ENCODE results near the gene CAV3.
"Not testable (repeated sequence)": the region's sequence is repeated elsewhere in the genome, so short reads cannot be mapped to it uniquely, and the experiment has no call there.

Gene CAV3

DNA sequence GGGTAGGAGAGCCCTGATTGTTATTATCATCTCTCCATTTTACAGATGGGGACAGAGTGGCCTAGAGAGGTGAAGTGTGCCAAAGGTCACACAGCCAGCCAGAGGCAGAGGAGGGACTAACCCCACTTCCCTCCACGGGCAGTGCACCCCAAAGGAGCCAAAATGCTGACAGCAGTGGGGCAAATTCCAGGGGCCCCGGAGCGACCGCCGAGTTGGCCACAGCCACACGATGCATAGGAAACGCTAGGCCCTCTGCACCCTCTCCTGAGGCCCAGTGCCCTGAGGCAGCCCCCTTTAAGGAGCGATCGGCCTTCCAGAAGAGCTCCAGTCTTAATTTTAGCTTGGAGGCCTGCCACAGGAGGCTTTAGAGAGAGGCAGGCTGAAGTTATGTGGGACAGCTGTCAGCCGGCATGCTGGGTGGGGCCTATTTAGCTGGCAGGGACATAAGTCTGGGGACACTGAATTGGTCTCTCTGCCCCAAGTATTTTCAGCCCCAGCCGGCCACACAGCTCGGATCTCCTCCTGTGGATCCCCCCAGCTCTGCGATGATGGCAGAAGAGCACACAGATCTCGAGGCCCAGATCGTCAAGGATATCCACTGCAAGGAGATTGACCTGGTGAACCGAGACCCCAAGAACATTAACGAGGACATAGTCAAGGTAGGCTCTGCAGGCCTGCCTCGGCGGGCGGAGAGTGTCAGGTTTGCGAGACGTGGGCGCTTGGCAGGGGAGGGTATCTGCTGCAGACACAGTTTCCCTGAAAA lies at the start of gene CAV3:
Gene CAV3 (plus strand): TSS at position 471 of the 763 bp plus-strand sequence. CDS start 75 bp downstream, at position 546.
- no peak for DNase-seq (ENCODE audit: low spot score)

DNA sequence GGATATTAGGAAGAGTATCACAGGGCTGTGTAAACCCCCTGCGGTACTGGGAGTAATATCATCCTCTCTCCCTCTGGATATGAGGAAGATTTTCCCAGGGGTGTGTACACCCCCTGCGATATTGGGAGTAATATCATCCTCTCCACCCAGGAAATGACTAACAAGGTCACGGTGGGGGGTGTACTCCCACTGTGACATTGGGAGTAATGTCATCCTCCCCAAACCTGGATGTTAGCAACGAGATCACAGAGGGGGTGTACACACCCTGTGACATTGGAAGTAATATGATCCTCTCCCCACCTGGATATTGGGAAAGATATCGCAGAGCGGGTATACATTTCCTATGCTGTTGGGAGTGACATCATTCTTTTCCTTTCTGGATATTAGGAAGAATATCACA lies 48.6 kb upstream of the CAV3 start:
- DNase-seq (ENCODE audit: low spot score) = not testable (repeated sequence)

DNA sequence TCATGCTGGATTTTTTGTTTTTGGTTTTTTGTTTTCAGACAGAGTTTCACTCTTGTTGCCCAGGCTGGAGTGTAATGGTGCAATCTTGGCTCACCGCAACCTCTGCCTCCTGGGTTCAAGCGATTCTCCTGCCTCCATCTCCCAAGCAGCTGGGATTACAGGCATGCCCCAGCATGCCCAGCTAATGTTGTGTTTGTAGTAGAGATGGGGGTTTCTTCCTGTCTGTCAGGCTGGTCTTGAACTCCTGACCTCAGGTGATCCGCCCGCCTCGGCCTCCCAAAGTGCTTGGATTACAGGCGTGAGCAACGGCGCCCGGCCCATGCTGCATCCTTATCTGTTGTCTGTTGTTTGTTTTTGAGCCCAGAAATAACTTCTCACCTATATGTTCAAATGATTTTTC lies 42.3 kb upstream of the CAV3 start:
- not testable (repeated sequence) for DNase-seq (ENCODE audit: low spot score)

DNA sequence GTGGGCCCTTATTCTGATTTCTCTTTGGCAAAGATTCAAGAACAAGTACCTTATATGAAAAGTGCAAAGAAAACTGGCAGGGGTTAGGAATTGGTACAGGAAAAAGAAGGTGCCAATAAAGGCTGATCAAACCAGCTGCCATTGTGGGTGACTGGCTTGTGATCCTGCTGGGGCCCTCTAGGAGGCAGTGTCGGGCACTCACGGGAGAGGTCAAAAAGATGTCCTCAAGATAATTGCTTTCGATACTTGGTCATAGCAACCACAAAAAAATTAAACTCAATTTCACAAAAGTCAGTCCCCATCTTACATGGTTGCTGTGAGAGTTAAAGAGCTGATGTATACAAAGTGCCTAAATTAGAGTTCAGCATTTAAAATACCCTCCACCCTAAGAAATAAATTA lies 31.0 kb upstream of the CAV3 start:
- DNase-seq (ENCODE audit: low spot score) = no peak

DNA sequence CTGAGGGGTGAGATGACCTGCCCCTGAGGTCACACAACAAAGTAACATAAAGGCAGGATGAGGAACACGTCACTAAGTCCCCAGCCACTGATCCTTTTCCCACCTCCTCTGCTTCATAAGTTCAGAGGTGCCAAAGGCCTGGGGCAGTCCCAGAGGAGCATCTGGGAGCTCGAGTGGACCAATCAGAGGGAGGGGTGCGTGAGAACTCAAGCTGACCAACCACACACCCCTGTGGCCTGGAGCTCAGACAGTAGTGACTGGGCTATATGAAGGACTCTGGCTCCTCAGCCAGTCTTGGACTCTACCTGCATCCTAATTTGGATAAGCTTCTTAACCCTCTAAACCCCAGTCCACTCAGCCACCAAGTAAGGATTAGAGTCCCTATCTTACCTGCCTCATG lies 28.0 kb upstream of the CAV3 start:
- DNase-seq (ENCODE audit: low spot score) = no peak

DNA sequence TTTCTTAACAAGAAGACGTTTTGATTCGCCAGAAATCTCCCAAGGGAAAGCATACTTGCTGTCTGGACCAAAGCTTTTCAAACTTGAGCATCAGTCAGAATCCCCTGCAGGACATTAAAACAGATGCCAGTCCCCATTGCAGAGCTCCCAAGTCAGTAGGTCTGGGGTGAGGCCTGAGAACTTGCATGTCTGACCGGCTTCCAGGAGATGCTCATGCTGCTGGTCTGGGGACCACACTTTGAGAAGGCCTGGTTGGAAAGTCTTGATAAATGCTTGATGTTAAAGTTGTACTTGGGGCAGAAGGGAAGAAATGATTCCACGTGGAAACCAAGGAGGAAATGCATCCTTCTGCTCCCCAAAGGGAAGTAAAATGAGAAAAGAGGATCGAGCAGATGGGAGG lies 24.3 kb upstream of the CAV3 start:
- no peak for DNase-seq (ENCODE audit: low spot score)

DNA sequence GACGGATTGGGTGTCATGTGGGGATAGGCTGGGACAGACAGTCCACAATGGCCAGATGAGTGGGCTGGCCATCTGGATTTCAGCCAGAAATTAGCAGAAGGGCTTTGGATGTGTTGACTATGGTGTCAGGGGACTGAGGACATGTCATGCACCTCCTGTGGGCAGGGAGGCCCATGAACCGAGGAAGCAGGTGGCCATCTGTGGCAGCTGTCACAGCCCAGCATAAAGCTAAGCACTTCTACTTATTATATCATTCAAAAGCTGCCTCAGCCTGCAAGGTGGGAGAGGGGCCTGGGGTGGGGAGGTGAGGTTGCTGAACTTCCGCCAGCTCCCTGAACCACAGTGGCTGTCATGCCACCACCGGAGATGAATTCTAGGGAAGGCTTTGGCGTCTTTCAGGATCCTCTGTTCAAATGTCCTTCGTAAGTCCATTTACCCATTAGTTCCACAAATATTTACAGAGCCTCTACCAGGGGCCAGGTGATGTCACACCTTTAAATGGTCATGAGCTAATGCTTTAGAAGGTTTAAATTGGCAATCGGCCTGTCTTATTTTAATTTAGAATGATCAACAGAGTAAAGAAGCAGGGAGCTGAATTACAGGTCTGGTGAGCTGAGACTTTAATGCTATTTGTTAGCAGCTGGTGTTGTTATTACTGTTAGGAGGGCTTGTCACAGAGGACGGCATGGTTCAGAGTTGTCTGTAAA lies 23.6 kb upstream of the CAV3 start:
- no peak for DNase-seq (ENCODE audit: low spot score)

DNA sequence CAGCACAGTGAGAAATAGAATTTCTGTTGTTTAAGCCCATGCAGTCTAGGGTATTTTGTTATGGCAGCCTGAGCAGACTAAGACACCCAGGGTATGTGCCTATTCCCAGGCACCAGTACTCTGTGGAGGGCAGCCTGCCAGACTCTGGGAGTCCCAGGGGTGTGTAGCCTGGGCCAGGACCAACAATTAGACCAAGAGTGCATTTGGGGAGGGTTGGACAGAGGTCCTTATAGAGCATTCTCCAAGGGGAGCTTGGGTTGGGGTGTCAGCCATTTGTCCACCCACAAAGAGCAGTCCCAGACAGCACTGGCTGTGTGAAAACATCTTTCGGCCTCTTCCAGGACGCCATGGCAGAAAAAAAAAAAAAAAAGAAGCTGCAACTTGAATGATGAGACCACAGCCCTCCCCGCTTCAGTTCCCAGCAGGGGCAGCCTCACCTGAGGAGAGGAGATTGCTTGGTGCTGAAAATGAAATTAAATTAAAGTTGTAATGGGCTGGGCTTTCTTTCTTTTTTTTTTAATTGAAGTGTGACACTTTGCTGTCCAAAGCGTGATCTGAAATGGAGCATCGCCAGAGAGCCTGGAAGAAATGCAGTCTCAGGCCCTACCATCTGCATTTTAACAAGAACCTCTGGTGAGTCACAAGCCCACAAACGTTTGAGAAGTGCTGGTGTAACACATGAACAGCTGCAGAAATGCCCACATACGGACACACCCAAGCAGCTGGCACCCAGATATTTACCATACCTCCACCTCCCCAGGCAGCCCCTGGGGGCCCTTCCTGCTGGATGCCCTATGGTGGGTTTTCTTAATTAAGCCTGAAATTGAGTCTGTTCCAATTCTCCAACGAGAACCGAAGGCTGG lies 21.3 kb upstream of the CAV3 start:
- no peak for DNase-seq (ENCODE audit: low spot score)

DNA sequence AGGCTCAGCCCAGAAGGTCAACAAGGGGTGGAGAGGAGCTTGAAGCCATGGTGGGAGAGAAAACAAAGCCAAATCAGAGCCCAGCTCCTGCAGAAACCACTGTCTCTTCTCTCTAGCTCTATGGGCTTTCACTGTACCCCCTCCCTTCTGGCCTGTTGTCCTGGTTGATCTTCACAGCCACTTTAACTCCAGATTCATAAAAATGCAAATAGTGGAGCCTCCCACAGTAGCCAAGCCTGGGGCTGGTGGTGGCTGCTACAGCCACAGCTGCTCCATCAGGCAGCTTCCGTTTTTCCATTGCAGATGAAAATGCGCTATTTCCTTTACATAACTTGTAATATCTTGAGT lies 20.7 kb upstream of the CAV3 start:
- DNase-seq (ENCODE audit: low spot score) = no peak

DNA sequence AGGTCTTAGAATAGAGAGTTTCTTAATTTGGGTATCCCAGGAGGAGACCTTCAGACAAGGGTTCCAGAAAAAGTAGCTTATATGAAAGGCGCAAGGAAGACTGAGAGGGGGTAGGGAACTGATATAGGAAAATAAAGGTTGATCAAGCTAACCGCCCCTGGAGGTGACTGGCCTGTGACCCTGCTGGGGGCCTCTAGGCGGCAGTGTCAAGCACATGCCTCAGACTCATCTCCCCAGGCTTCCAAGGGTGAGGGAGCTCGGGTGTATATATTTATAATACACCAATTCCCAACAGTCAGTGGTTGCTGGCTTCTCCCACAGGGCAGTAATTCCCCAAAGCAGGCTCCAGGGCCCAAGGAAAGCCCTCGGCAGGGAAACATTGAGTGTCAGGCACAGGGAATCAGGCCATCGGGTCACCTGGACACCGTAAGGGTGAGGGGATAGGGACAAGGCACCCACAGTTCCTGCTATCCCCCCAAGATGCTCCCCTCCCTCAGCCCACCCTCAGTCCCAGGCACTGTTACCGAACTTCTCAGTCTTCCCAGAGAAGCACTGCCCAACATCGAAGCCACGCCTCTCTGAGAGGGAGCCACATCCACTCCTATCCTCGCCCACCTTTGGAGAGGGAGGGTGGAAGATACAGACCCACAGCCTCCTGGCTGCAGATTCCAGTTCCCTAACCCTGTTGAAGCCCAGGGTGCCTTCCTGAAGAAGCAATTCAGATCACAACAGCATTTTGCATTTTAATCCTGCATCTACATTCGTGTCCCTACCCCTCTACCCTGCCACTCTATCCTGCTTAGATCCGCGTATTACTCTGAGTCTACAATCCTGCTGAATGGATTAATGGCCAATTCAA lies 19.5 kb upstream of the CAV3 start:
- no peak for DNase-seq (ENCODE audit: low spot score)

DNA sequence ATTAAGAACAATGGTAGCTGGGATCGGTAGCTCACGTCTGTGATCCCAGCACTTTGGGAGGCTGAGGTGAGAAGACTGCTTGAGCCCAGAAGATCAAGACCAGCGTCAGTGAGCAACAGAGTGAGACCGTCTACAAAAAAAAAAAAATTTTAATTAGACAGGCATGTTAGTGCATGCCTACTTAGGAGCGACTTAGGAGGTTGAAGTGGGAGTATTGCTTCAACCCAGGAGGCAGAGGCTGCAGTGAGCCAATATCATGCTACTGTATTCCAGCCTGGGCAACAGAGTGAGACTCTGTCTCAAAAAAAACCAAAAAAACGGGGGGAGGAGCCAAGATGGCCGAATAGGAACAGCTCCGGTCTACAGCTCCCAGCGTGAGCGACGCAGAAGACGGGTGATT lies 17.8 kb upstream of the CAV3 start:
- not testable (repeated sequence) for DNase-seq (ENCODE audit: low spot score)

DNA sequence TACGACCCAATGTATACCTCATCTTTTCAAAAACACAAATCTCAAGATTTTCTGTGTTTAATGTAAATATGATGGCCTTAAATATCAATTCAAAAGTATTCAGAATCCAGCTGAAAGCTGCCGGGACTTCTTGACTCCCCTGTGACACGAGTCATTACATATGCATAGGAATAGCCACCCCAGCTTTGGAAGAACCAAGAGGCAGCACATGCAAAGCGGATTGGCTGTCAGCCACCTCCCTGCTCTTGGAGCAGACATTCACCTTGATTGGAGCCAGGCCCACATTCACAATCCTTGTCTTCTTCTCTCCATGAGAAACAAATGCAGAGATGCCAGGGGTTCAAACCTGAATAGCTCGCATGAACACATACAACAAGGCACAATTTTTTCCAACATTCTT lies 10.8 kb upstream of the CAV3 start:
- DNase-seq (ENCODE audit: low spot score) = no peak

DNA sequence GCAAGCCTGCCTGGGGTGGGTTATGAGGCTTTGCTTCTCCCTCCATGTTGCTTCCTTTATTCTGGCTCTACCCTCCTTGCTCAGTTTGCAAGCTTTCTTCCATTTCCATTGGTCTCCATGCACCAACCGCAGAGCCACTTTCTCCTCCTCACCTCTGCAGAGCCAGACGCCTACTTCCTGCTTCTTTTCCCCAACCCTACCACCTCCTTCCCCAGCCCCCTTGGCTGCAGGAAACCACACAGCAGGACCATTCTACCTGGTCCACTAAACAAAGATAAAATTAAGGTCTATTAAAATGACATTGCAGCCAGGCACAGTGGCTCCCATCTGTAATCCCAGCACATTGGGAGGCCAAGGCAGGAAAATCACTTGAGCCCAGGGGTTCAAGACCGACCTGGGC lies 10.0 kb upstream of the CAV3 start:
- no peak for DNase-seq (ENCODE audit: low spot score)

DNA sequence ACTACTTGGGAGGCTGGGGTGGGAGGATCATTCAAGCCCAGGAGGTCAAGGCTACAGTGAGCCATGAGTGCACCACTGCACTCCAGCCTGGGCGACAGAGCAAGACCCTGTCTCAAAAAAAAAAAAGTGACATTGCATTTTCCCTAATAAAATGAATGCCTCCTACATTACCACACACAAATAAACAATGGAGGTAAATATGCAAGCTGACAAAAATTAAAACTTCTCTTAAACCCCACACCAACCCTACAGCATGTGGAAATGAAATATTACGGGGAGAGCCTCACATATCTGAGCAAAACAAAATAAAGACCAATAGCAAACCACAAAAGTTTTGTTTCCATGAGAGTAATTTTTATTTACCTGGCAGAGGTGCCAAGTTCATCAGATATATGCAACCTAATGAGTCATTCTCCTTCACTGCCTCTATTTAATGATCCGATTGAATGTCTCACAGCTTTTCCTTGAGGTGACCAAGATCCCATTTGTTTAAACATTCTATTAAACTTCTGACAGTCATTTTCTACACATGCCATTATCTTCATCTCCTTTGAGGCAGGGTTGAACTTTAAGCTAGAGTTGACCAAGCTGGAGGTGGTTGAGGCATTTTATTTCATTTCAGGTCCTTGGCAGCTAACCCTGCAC lies 9.4 kb upstream of the CAV3 start:
- DNase-seq (ENCODE audit: low spot score) = no peak

DNA sequence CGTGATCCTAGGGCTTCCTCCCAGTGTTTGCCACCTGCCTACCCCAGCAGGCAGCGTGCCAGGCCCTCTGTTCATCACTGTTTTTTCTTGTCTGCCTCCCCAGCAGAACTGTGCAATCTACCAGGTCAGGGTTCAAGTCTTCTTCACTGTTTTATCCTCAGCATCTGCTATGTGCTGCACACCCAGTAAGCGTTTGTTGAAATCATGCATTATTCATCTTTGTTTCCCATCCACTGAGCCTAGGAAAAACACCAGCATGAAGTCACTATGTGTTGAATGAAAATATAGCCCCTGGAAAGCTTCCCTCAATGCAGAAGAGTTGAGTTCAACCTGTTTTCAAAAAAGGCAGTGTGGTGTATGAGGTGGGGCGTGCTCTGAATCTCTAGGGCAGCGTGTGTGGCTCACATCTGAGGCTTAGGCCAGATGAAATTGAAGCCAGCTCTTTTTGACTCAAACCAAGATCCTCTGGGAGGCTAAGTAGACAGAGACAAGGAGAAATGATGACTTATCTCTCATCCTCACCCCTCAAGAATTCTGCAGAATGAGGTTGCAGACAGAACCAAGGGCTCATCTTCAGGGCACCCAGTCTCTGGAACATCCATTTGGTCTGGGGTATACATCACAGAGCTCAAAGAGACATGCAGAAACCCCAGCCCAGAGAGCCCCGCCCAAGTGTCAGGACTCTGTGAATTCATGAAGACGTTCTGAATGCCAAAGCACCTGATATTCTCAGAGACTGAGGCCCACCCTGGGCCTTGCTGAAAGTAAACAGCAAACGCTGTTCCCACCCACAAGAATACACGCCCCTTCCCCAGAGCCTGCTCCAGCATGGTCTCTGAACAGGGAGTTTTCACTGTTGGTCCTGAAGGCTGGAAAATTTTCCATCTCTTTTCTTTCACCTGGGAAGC lies 5.7 kb upstream of the CAV3 start:
- DNase-seq (ENCODE audit: low spot score) = no peak

DNA sequence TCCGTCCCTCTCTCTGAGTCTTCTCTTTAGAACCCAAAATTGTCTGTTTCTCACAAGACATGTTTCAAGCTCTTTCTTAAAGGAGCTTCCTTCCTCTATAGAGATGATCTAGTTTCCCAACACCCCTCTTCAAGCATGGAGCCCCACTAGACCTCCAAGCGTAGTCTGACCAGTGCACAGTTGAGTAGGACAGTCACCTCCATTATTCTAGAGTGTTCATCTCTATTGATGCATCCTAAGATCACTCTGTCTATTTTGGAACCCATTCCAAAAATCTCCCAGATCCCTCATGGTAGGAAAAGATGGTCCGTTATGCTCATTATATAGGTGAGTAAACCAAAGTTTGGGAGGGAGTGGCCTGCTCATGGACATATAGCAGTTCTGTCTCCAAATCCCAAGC lies 4.1 kb upstream of the CAV3 start:
- no peak for DNase-seq (ENCODE audit: low spot score)

DNA sequence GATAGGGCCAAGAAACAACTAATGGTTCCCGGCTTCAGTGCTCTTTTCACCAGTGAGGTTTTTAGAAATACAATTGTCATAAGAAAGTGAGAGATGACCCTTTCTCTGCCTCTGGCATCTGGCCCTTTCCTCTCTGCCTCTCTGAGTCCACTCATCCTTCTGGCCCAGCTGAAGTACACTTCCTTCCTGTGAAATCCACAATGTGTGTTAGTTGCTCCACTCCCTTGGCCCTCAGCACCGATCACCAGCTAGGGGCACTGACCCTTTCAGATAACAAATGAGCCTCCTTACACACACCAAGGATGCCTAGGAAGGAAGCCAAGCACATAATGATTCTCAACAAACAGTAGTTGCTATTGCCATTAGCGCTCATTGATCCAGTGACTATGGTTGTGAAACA lies 2.9 kb upstream of the CAV3 start:
- no peak for DNase-seq (ENCODE audit: low spot score)

DNA sequence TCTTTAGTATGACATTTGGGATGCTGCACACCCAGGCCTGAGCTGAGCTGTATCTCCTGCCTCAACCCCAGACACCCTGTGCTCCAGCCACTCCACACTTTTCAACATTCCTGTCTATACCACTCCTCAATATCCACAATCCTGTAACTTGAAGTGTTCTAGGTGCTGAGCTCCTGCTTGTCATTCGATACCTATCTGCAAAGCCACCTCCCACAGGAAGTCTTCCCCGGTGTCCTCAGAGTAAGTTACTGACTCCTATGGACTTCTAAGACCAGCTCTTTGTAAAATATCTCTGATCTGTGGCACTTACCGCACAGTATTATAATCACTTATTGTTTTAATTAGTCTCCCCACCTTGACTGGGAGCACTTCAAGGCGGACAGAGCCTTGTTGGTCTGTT lies 1.2 kb upstream of the CAV3 start:
- no peak for DNase-seq (ENCODE audit: low spot score)

DNA sequence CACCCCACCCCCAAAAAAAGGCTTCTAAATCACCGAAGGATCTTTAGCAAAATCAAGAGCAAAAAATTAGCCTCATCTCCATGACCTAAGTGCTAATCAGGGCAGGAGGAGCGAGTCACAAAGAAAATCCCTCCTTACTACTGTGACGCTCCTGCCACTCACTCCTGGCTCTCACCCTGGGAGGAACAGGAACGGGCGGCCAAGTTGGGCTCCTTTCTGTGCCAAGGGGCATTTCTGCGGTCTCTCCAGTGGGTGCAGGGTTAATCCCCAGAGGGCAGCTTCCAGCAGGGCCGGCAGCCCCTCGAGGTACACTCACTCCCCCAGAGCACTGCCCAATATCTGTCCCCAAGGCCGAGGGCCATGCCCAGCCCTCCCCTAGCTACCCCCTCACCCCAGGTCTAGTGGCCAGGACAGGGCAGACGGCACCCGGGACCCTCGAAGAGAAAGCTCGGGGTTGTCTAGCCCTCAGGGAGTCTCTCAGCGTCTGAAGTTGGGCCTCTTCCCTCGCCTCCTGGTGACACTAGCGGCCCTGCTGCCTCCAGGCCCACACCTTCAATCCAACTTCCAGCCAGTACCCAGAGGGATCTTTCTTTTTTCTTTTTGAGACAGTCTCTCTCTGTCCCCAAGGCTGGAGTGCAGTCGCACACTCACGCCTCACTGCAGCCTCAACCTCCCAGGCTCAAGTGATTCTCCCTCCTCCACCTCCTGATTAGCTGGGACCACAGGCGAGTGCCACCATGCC lies 706 bp downstream of the CAV3 start:
- no peak for DNase-seq (ENCODE audit: low spot score)

DNA sequence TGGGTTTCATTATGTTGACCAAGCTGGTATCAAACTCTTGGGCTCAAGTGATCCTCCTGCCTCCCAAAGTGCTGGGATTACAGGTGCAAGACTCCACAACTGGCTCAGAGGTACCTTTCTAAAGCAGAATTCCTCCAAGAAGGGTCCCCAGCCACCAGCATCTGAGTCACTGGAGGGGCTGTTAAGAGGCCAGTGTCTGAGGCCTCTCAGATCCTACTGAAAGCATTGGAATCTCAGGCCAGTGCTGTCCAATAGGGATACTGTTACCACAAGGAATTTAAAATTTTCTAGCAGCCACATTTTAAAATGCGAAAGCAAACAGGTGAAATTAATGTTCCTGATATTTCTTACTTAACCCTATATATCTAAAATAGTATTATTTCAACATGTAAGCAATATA lies 1.3 kb downstream of the CAV3 start:
- DNase-seq (ENCODE audit: low spot score) = no peak

All from cerebellar cortex (tissue), 1 donor.